ENCODE measurements around the gene VRK1.

DNA sequence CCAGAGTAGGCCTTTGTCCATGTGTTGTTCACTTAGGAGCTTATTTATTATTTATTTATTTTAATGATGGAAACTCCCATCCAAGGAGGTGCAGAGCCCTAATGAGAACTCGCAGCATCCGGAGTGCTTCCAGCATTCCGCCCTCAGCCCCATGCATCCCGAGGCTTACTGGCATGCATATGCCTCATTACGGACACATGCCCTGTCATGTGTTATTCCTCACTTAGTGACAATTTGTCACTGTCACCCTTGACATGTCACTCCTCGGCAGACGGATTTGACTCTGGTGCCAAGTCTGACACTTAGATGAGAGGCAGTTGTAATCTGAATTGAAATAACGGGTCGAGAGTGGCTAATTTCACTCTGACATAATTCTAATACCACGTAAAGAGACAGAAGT, 132.8 kb downstream of the VRK1 start:
- TF ChIP-seq ZC3H11A (IDR thresholded peaks at IDR 0.05): no peak
- TF ChIP-seq CEBPB (IDR thresholded peaks at IDR 0.05): no peak
- TF ChIP-seq, protein P1, sequence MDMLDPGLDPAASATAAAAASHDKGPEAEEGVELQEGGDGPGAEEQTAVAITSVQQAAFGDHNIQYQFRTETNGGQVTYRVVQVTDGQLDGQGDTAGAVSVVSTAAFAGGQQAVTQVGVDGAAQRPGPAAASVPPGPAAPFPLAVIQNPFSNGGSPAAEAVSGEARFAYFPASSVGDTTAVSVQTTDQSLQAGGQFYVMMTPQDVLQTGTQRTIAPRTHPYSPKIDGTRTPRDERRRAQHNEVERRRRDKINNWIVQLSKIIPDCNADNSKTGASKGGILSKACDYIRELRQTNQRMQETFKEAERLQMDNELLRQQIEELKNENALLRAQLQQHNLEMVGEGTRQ (IDR thresholded peaks at IDR 0.05): no peak
- TF ChIP-seq, protein P2, sequence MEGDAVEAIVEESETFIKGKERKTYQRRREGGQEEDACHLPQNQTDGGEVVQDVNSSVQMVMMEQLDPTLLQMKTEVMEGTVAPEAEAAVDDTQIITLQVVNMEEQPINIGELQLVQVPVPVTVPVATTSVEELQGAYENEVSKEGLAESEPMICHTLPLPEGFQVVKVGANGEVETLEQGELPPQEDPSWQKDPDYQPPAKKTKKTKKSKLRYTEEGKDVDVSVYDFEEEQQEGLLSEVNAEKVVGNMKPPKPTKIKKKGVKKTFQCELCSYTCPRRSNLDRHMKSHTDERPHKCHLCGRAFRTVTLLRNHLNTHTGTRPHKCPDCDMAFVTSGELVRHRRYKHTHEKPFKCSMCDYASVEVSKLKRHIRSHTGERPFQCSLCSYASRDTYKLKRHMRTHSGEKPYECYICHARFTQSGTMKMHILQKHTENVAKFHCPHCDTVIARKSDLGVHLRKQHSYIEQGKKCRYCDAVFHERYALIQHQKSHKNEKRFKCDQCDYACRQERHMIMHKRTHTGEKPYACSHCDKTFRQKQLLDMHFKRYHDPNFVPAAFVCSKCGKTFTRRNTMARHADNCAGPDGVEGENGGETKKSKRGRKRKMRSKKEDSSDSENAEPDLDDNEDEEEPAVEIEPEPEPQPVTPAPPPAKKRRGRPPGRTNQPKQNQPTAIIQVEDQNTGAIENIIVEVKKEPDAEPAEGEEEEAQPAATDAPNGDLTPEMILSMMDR (IDR thresholded peaks at IDR 0.05): no peak

Data from A549 (cell line).